WTC11 (cell line): ENCODE data around the gene CALY. TPM values are rescaled to one million over a fixed set of nuclear protein-coding genes. Genes with fewer than 3 reads are reported as not detected.

Source experiments
- ATAC-seq: fragments of 200-7000 bp; cut with Tn5 transposase; 2 replicates; pipeline ENCODE4 v1.10.0; 2021; ENCODE audit warnings: mild to moderate bottlenecking, moderate library complexity
- CTCF ChIA-PET: fragments of 300-600 bp; sonication (Branson Sonifier 250); formaldehyde crosslinking; loops from one replicate; lab custom pipeline; 2021; ENCODE audit warnings: antibody characterized with exemption; lab: Charles Lee
- POLR2A ChIA-PET: fragments of 350-600 bp; sonication (Branson Sonifier 250); formaldehyde crosslinking; loops from one replicate; lab custom pipeline; 2021; ENCODE audit warnings: antibody characterized with exemption; lab: Charles Lee
- DNase-seq: peaks from one replicate; pipeline ENCODE4 v3.0.0; 2021; ENCODE audit warnings: low spot score
- H3K27ac Mint-ChIP-seq: 2 replicates; pipeline ENCODE4 v1.8.0; 2021; ENCODE audit warnings: mixed read lengths
- H3K27me3 Mint-ChIP-seq: 2 replicates; pipeline ENCODE4 v1.8.0; 2021; ENCODE audit warnings: low read depth, mild to moderate bottlenecking, moderate library complexity, mixed read lengths
- H3K36me3 Mint-ChIP-seq: 2 replicates; pipeline ENCODE4 v1.8.0; 2021; ENCODE audit warnings: mixed read lengths
- H3K4me1 Mint-ChIP-seq: 2 replicates; pipeline ENCODE4 v1.8.0; 2022; ENCODE audit warnings: mixed read lengths
- H3K4me3 Mint-ChIP-seq: 2 replicates; pipeline ENCODE4 v1.8.0; 2021; ENCODE audit warnings: mild to moderate bottlenecking, moderate library complexity, mixed read lengths
- H3K9me3 Mint-ChIP-seq: 2 replicates; pipeline ENCODE4 v1.8.0; 2021; ENCODE audit warnings: mixed read lengths
- ATF6 ChIP-seq: sonication (generic); formaldehyde crosslinking; IDR thresholded peaks from 2 replicates; pipeline ENCODE4 v1.8.1; 2023; ENCODE audit warnings: mild to moderate bottlenecking, missing genetic modification reagents
- E2F5 ChIP-seq: sonication (generic); formaldehyde crosslinking; IDR thresholded peaks from 2 replicates; pipeline ENCODE4 v1.8.1; 2022; ENCODE audit warnings: mild to moderate bottlenecking, moderate library complexity, missing genetic modification reagents
- ETV6 ChIP-seq: sonication (generic); formaldehyde crosslinking; IDR thresholded peaks from 2 replicates; pipeline ENCODE4 v1.8.1; 2022; ENCODE audit warnings: mild to moderate bottlenecking, missing genetic modification reagents
- FOXK1 ChIP-seq: sonication (generic); formaldehyde crosslinking; IDR thresholded peaks from 2 replicates; pipeline ENCODE4 v1.8.0; 2022; ENCODE audit warnings: mild to moderate bottlenecking, moderate library complexity, missing genetic modification reagents
- JUN ChIP-seq: sonication (generic); formaldehyde crosslinking; IDR thresholded peaks from 2 replicates; pipeline ENCODE4 v1.8.0; 2023; ENCODE audit warnings: mild to moderate bottlenecking, missing genetic modification reagents
- MLX ChIP-seq: sonication (generic); formaldehyde crosslinking; IDR thresholded peaks from 2 replicates; pipeline ENCODE4 v1.8.1; 2023; ENCODE audit warnings: mild to moderate bottlenecking, missing genetic modification reagents, moderate library complexity
- NFATC4 ChIP-seq: fragments of 250-450 bp; sonication (Bioruptor Pico); IDR thresholded peaks from 2 replicates; pipeline ENCODE4 v1.9.0; 2021; ENCODE audit warnings: mild to moderate bottlenecking
- NR1H2 ChIP-seq: sonication (generic); formaldehyde crosslinking; IDR thresholded peaks from 2 replicates; pipeline ENCODE4 v1.9.0; 2021; ENCODE audit warnings: mild to moderate bottlenecking, moderate library complexity, missing genetic modification reagents
- NR3C1 ChIP-seq: sonication (generic); formaldehyde crosslinking; conservative IDR thresholded peaks from 2 replicates; pipeline ENCODE4 v1.8.1; 2023; ENCODE audit warnings: low read depth, mild to moderate bottlenecking, missing genetic modification reagents
- OVOL2 ChIP-seq: fragments of 250-450 bp; sonication (Bioruptor Pico); IDR thresholded peaks from 2 replicates; pipeline ENCODE4 v1.9.0; 2021; ENCODE audit warnings: mild to moderate bottlenecking, borderline replicate concordance
- PRDM15 ChIP-seq: sonication (generic); formaldehyde crosslinking; IDR thresholded peaks from 2 replicates; pipeline ENCODE4 v1.8.0; 2022; ENCODE audit warnings: missing genetic modification reagents
- SMAD4 ChIP-seq: sonication (generic); formaldehyde crosslinking; IDR thresholded peaks from 2 replicates; pipeline ENCODE4 v1.8.0; 2022; ENCODE audit warnings: mild to moderate bottlenecking, missing genetic modification reagents
- TCF7 ChIP-seq: sonication (generic); formaldehyde crosslinking; IDR thresholded peaks from 2 replicates; pipeline ENCODE4 v1.8.0; 2022; ENCODE audit warnings: mild to moderate bottlenecking, low read depth, missing genetic modification reagents, moderate library complexity
- TEAD4 ChIP-seq: sonication (generic); formaldehyde crosslinking; IDR thresholded peaks from 2 replicates; pipeline ENCODE4 v1.8.0; 2022; ENCODE audit warnings: mild to moderate bottlenecking, missing genetic modification reagents
- ZBTB43 ChIP-seq: sonication (generic); formaldehyde crosslinking; IDR thresholded peaks from 2 replicates; pipeline ENCODE4 v1.8.1; 2023; ENCODE audit warnings: mild to moderate bottlenecking, missing genetic modification reagents
- ZNF138 ChIP-seq: sonication (generic); formaldehyde crosslinking; conservative IDR thresholded peaks from 2 replicates; pipeline ENCODE4 v1.8.1; 2022; ENCODE audit warnings: mild to moderate bottlenecking, moderate library complexity, missing genetic modification reagents
- ZNF317 ChIP-seq: sonication (generic); formaldehyde crosslinking; IDR thresholded peaks from 2 replicates; pipeline ENCODE4 v1.8.1; 2023; ENCODE audit warnings: low read depth, mild to moderate bottlenecking, moderate library complexity, missing genetic modification reagents, borderline replicate concordance
- total RNA-seq: library from RNA; stranded (reverse); gene quantifications from 3 replicates; pipeline ENCODE4 v1.2.3, GENCODE V29; 2021
- TF ChIP-seq, protein P1 (sequence below): sonication (generic); formaldehyde crosslinking; IDR thresholded peaks from 2 replicates; pipeline ENCODE4 v1.8.0; 2022; ENCODE audit warnings: mild to moderate bottlenecking, missing genetic modification reagents
- TF ChIP-seq, protein P2 (sequence below): sonication (generic); formaldehyde crosslinking; IDR thresholded peaks from 2 replicates; pipeline ENCODE4 v1.8.1; 2022; ENCODE audit warnings: mild to moderate bottlenecking, missing genetic modification reagents, moderate library complexity, borderline replicate concordance

Gene CALY
- total RNA-seq, 1 experiment from 2014 or later: 0.63 TPM

DNA sequence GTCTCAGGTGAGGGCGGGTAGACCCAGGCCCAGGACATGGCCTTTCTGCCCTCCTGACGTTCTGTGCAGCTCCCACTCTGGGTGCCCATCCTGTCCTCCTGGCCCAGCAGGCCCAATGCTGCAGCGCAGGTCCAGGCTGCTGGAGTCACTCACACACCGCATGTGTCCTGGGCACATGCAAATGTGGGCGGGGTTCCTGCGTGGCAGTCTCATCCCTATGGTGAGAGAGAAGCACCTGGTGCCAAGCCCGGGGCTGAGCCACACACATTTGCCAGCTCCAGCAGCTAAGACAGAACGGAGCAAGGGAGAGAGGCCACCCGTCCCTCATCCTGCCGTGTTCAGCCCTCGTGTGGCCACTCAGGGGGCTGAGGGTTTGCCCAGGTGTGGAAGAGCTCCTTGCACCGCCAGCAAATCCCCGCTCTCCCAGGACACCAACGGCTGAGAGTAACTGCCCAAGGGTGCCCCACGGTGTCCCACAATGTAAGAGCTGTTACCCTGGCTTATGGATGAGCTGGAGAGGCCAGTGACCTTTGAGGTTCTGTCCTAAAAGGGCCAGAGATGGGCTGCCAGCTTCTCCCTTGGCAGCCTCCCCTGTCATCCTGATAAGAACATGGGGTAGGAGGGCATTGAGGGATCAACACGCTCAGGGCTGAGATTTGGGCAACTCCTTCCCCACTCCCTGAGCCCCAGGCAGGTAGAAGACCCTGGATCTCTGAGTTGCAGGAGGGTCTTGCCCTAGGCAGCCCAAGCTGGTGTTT lies 16.7 kb upstream of the CALY start:
- Mint-ChIP-seq H3K27me3 (peaks cover 2% of the 10 kb centered on the region; the same call in 1 of the 2 replicates), H3K36me3 (no peaks in the 10 kb centered on the region), H3K27ac (no peak overlapping the region), H3K4me3 (no peak overlapping the region), H3K9me3 (no peaks in the 10 kb centered on the region), H3K4me1 (no peaks in the 10 kb centered on the region)
- CTCF ChIA-PET: interaction anchor here (0.7 to 1.8 kb wide), 5 partner anchors 24 to 86 kb away, joined by 3 to 14 read pairs (median 3); no protein-coding TSS in a partner anchor
- ATAC-seq (no peak), DNase-seq (no peak)
- TF ChIP-seq NR1H2 (CRISPR knock-in tag) (no peak), E2F5 (CRISPR knock-in tag) (no peak), NR3C1 (CRISPR knock-in tag) (no peak), MLX (no peak), ATF6 (CRISPR knock-in tag) (no peak), OVOL2 (no peak), TEAD4 (no peak), NFATC4 (CRISPR knock-in tag) (no peak), ZNF138 (CRISPR knock-in tag) (no peak), ZBTB43 (no peak), SMAD4 (CRISPR knock-in tag) (no peak), ETV6 (CRISPR knock-in tag) (no peak), FOXK1 (no peak), ZNF317 (CRISPR knock-in tag) (no peak), JUN (CRISPR knock-in tag) (no peak), TCF7 (CRISPR knock-in tag) (no peak), PRDM15 (no peak)
- TF ChIP-seq, protein P1, sequence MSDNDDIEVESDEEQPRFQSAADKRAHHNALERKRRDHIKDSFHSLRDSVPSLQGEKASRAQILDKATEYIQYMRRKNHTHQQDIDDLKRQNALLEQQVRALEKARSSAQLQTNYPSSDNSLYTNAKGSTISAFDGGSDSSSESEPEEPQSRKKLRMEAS: no peak
- TF ChIP-seq, protein P2, sequence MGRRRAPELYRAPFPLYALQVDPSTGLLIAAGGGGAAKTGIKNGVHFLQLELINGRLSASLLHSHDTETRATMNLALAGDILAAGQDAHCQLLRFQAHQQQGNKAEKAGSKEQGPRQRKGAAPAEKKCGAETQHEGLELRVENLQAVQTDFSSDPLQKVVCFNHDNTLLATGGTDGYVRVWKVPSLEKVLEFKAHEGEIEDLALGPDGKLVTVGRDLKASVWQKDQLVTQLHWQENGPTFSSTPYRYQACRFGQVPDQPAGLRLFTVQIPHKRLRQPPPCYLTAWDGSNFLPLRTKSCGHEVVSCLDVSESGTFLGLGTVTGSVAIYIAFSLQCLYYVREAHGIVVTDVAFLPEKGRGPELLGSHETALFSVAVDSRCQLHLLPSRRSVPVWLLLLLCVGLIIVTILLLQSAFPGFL (CRISPR knock-in tag): no peak
- POLR2A ChIA-PET: interaction anchor here (0.8 kb wide), 1 partner anchor 20 kb away, joined by 3 read pairs; no protein-coding TSS in a partner anchor
